Transverse colon (tissue), 4 donors: ENCODE results near the gene RNU11. TPM values are rescaled to one million over a fixed set of nuclear protein-coding genes. Genes with fewer than 3 reads are reported as not detected.

Source experiments
- DNase-seq: peaks from one replicate; pipeline ENCODE4 v3.0.0-alpha.2; 2019
- H3K27ac ChIP-seq, 4 donors: fragments of 200-600 bp; sonication (generic); 2 replicates each; pipeline ENCODE4 v1.5.1; 2016 to 2018; ENCODE audit warnings: inconsistent platforms in 4 of 4
- H3K27me3 ChIP-seq: fragments of 200-600 bp; sonication (generic); 2 replicates; pipeline ENCODE4 v1.5.1; 2017; ENCODE audit warnings: inconsistent platforms
- H3K36me3 ChIP-seq, 4 donors: fragments of 200-600 bp; sonication (generic); 2 replicates each; pipeline ENCODE4 v1.5.1; 2017 to 2019; ENCODE audit warnings: inconsistent platforms in 4 of 4
- H3K4me1 ChIP-seq, 4 donors: fragments of 200-600 bp; sonication (generic); 2 replicates each; pipeline ENCODE4 v1.5.1; 2017 to 2020; ENCODE audit warnings: inconsistent platforms in 4 of 4
- H3K4me3 ChIP-seq, 4 donors: fragments of 200-600 bp; sonication (generic); 1 replicate in 1 of 4; 2 replicates in 3 of 4; pipeline versions ENCODE4 v1.5.1 to v1.6.1; 2017 to 2019; ENCODE audit warnings: inconsistent platforms in 4 of 4
- H3K9me3 ChIP-seq, 2 donors: fragments of 200-600 bp; sonication (generic); 2 replicates each; pipeline ENCODE4 v1.5.1; 2017 to 2019; ENCODE audit warnings: inconsistent platforms in 2 of 2
- CTCF ChIP-seq, 5 experiments: fragments of 200-600 bp in 3 of 5; fragments of 450-650 bp in 2 of 5; sonication (generic) in 3 of 5; IDR thresholded peaks; 1 replicate in 2 of 5; 2 replicates in 3 of 5; pipeline ENCODE4 v1.5.1; 2016 to 2017; ENCODE audit warnings: antibody characterized with exemption in 5 of 5, inconsistent platforms in 3 of 5, mild to moderate bottlenecking in 2 of 5, moderate library complexity in 1 of 5
- EP300 ChIP-seq: sonication (generic); formaldehyde crosslinking; IDR thresholded peaks from one replicate; pipeline ENCODE4 v1.6.1; 2017; ENCODE audit warnings: antibody characterized with exemption, low read depth
- POLR2A ChIP-seq: fragments of 450-650 bp; IDR thresholded peaks from one replicate; pipeline ENCODE4 v1.6.1; 2016; ENCODE audit warnings: antibody characterized with exemption, mild to moderate bottlenecking, moderate library complexity
- POLR2AphosphoS5 ChIP-seq, 3 donors: sonication (generic); formaldehyde crosslinking; IDR thresholded peaks; one replicate each; pipeline ENCODE4 v1.6.1; 2016; ENCODE audit warnings: antibody characterized with exemption in 3 of 3
- WGBS, 2 donors: methylation state at CpG; one replicate each; pipeline ENCODE4 v1.1.5; 2018; ENCODE audit warnings: low coverage in 1 of 2; 5-methylcytosine and 5-hydroxymethylcytosine counted together
- in situ Hi-C, 4 donors: fragments of 200-750 bp; cut with MboI; loops; one replicate each; pipeline versions ENCODE4 v1.15.0 to v1.15.1; 2017; ENCODE audit warnings: low sequenced_read_pairs in 3 of 4, low pct_ligation_motif_present in 1 of 4, low pct_unique_long_range_greater_than_20kb in 1 of 4
- intact Hi-C: fragments of 100-400 bp; cut with DNase I; formaldehyde crosslinking; loops from one replicate; pipeline ENCODE4 v1.15.1; 2023; ENCODE audit warnings: low total_unique reads
- total RNA-seq, 4 donors: library from RNA; depleted of rRNA; stranded (reverse); fragments of >200 nt; gene quantifications; one replicate each; pipeline ENCODE4 v1.1.0, GENCODE V29; 2016

RNU11 gene
- total RNA-seq, 4 donors from 2014 or later, result not detected

GRCh38 chr1:28604411-28604810 is 44.0 kb upstream of the RNU11 start:
- Histone ChIP-seq H3K36me3 (peaks cover 0 to 26% (median 11%) of the 10 kb centered on the region in 4 donors), H3K27me3 (no peaks in the 10 kb centered on the region), H3K9me3 (no peaks in the 10 kb centered on the region), H3K27ac (no peak overlapping the region), H3K4me1 (peaks cover 0 to 3% (median 0%) of the 10 kb centered on the region in 4 donors), H3K4me3 (no peak overlapping the region)
- in situ Hi-C loops (loop anchor here in 3 of 4 donors (5.0 to 25.0 kb wide), 4 partner anchors 87 to 197 kb away; partner anchors contain the start of gene RCC1 (in 1 of the 3)), intact Hi-C loops (loop anchor here (10.0 kb wide), 1 partner anchor 90 kb away; no protein-coding TSS in a partner anchor)
- 88 to 93% methylated on average over 5 of the region's 5 CpGs for WGBS, 2 donors
- DNase-seq, result no peak
- TF ChIP-seq POLR2AphosphoS5 (IDR thresholded peaks at IDR 0.05), result no peak
- TF ChIP-seq EP300, result no peak
- no peak for TF ChIP-seq CTCF (IDR thresholded peaks at IDR 0.05)
- no peak for TF ChIP-seq POLR2A

GRCh38 chr1:28604962-28605361 is 43.4 kb upstream of the RNU11 start:
- Histone ChIP-seq H3K36me3 (peaks cover 0 to 31% (median 12%) of the 10 kb centered on the region in 4 donors), H3K4me3 (no peak overlapping the region), H3K27me3 (no peaks in the 10 kb centered on the region), H3K27ac (no peak overlapping the region), H3K9me3 (no peaks in the 10 kb centered on the region), H3K4me1 (peaks cover 0 to 3% (median 0%) of the 10 kb centered on the region in 4 donors)
- in situ Hi-C loops (loop anchor here in 3 of 4 donors (5.0 to 25.0 kb wide), 4 partner anchors 88 to 198 kb away; partner anchors contain the start of gene RCC1 (in 1 of the 3)), intact Hi-C loops (loop anchor here (10.0 kb wide), 1 partner anchor 90 kb away; no protein-coding TSS in a partner anchor)
- TF ChIP-seq POLR2A, result no peak
- no peak for DNase-seq
- WGBS, 2 donors, result 85 to 93% methylated on average over 5 to 6 of the region's 6 CpGs

GRCh38 chr1:28606771-28607170 is 41.6 kb upstream of the RNU11 start:
- TF ChIP-seq CTCF (IDR thresholded peaks at IDR 0.05), result no peak
- no peak for TF ChIP-seq POLR2AphosphoS5 (IDR thresholded peaks at IDR 0.05)
- no peak for TF ChIP-seq EP300
- TF ChIP-seq POLR2A, result no peak
- no peaks in the 10 kb centered on the region for H3K27me3 ChIP-seq
- in situ Hi-C loops (loop anchor here in 2 of 4 donors (10.0 to 25.0 kb wide), 2 partner anchors 92 to 94 kb away; partner anchors contain the start of gene RCC1 (in 1 of the 2)), intact Hi-C loops (loop anchor here (10.0 kb wide), 1 partner anchor 92 kb away; no protein-coding TSS in a partner anchor)
- H3K9me3 ChIP-seq, result no peaks in the 10 kb centered on the region
- peaks cover 0 to 2% (median 0%) of the 10 kb centered on the region in 4 donors for H3K4me1 ChIP-seq
- no peak for DNase-seq
- H3K4me3 ChIP-seq, result no peak overlapping the region
- H3K36me3 ChIP-seq, result peaks cover 0 to 38% (median 15%) of the 10 kb centered on the region in 4 donors
- WGBS, 2 donors, result 70 to 83% methylated on average over 2 of the region's 2 CpGs
- no peak overlapping the region for H3K27ac ChIP-seq

- H3K9me3 ChIP-seq, result no peaks in the 10 kb centered on the region
- no peak for TF ChIP-seq EP300
- no peak for TF ChIP-seq POLR2AphosphoS5 (IDR thresholded peaks at IDR 0.05)
- no peak for TF ChIP-seq POLR2A
- no peak for TF ChIP-seq CTCF (IDR thresholded peaks at IDR 0.05)
- no peak overlapping the region for H3K27ac ChIP-seq
- in situ Hi-C loops, result loop anchor here in 1 of 4 donors (25.0 kb wide), 1 partner anchor 101 kb away; the partner anchor contains the start of gene RCC1
- H3K4me3 ChIP-seq, result no peak overlapping the region
- WGBS, 2 donors, result 94% methylated on average over 5 of the region's 5 CpGs; no CpG with 5 or more reads in 1 of the 2 donors
- intact Hi-C loops, result no loop called here
- no peaks in the 10 kb centered on the region for H3K27me3 ChIP-seq
- peaks cover 0 to 37% (median 17%) of the 10 kb centered on the region in 4 donors for H3K36me3 ChIP-seq
- DNase-seq, result no peak
- no peaks in the 10 kb centered on the region for H3K4me1 ChIP-seq
These were observed 35.2 kb upstream of the RNU11 start for GRCh38 chr1:28613175-28613574.
